Neuronal stem cell (in vitro differentiated cells): Measurements from ENCODE around the gene TMEM218.

ENCODE experiments used
- DNase-seq: peaks from one replicate; pipeline ENCODE4 v3.0.0-alpha.2; 2013; ENCODE audit warnings: low spot score
- H2AFZ ChIP-seq: one replicate; pipeline ENCODE4 v1.6.1; 2013; ENCODE audit warnings: mild to moderate bottlenecking, low read length, inconsistent platforms
- H2AK5ac ChIP-seq: 2 replicates; pipeline ENCODE4 v1.6.1; 2013; ENCODE audit warnings: low read depth, mild to moderate bottlenecking, inconsistent platforms, low read length, moderate library complexity, mixed read lengths
- H2BK120ac ChIP-seq: 2 replicates; pipeline ENCODE4 v1.6.1; 2013; ENCODE audit warnings: low read depth, mild to moderate bottlenecking, inconsistent platforms, low read length, moderate library complexity, mixed read lengths
- H2BK12ac ChIP-seq: one replicate; pipeline ENCODE4 v1.6.1; 2013; ENCODE audit warnings: low read length, inconsistent platforms
- H2BK15ac ChIP-seq: 2 replicates; pipeline ENCODE4 v1.6.1; 2013; ENCODE audit warnings: mild to moderate bottlenecking, low read length, inconsistent platforms, mixed read lengths
- H2BK5ac ChIP-seq: one replicate; pipeline ENCODE4 v1.6.1; 2013; ENCODE audit warnings: inconsistent platforms, mild to moderate bottlenecking, low read length, moderate library complexity
- H3K14ac ChIP-seq: one replicate; pipeline ENCODE4 v1.6.1; 2013; ENCODE audit warnings: low read length, inconsistent platforms
- H3K18ac ChIP-seq: 2 replicates; pipeline ENCODE4 v1.6.1; 2013; ENCODE audit warnings: low read length, inconsistent platforms
- H3K23ac ChIP-seq: 2 replicates; pipeline ENCODE4 v1.6.1; 2013; ENCODE audit warnings: low read depth, mild to moderate bottlenecking, mixed read lengths, low read length, inconsistent platforms; ENCODE audit not compliant: poor library complexity
- H3K27ac ChIP-seq: replicated peaks from 3 replicates; pipeline ENCODE4 v1.5.1; 2013; ENCODE audit warnings: low read length, inconsistent platforms
- H3K27me3 ChIP-seq, 3 experiments: 2 replicates each; pipeline ENCODE4 v1.6.1; 2013; ENCODE audit warnings: low read length in 3 of 3, mild to moderate bottlenecking in 2 of 3, inconsistent platforms in 1 of 3, low read depth in 1 of 3, mixed read lengths in 1 of 3, moderate library complexity in 1 of 3; ENCODE audit not compliant: control insufficient read depth in 3 of 3, insufficient read depth in 3 of 3
- H3K36me3 ChIP-seq, 2 donors: replicated peaks in 1 of 2; 2 replicates each; pipeline ENCODE4 v1.6.1; 2013; ENCODE audit warnings: low read length in 2 of 2; ENCODE audit not compliant: control insufficient read depth in 2 of 2, insufficient read depth in 2 of 2
- H3K4ac ChIP-seq: 2 replicates; pipeline ENCODE4 v1.6.1; 2013; ENCODE audit warnings: inconsistent platforms, mild to moderate bottlenecking, low read length, moderate library complexity
- H3K4me1 ChIP-seq, 2 donors: 1 replicate in 1 of 2; 2 replicates in 1 of 2; pipeline ENCODE4 v1.6.1; 2013; ENCODE audit warnings: low read length in 2 of 2, low read depth in 1 of 2; ENCODE audit not compliant: control insufficient read depth in 2 of 2, insufficient read depth in 1 of 2
- H3K4me2 ChIP-seq: one replicate; pipeline ENCODE4 v1.6.1; 2013; ENCODE audit warnings: mild to moderate bottlenecking, low read length, inconsistent platforms; ENCODE audit not compliant: insufficient read depth, poor library complexity, severe bottlenecking
- H3K4me3 ChIP-seq, 2 donors: 2 replicates each; pipeline ENCODE4 v1.5.1; 2013; ENCODE audit warnings: low read length in 2 of 2, mild to moderate bottlenecking in 2 of 2, inconsistent platforms in 1 of 2, moderate library complexity in 1 of 2
- H3K79me1 ChIP-seq: one replicate; pipeline ENCODE4 v1.6.1; 2013; ENCODE audit warnings: low read depth, mild to moderate bottlenecking, inconsistent platforms, low read length, moderate library complexity
- H3K9ac ChIP-seq: one replicate; pipeline ENCODE4 v1.6.1; 2013; ENCODE audit warnings: mild to moderate bottlenecking, low read depth, low read length, inconsistent platforms; ENCODE audit not compliant: poor library complexity
- H3K9me3 ChIP-seq, 2 donors: replicated peaks in 1 of 2; 2 replicates each; pipeline versions ENCODE3 to v1.6.1; 2013; ENCODE audit warnings: low read length in 2 of 2, mild to moderate bottlenecking in 2 of 2, inconsistent platforms in 1 of 2, low read depth in 1 of 2, mixed read lengths in 1 of 2, moderate library complexity in 1 of 2; ENCODE audit not compliant: control insufficient read depth in 2 of 2, insufficient read depth in 1 of 2
- H4K8ac ChIP-seq: one replicate; pipeline ENCODE4 v1.6.1; 2013; ENCODE audit warnings: low read depth, mild to moderate bottlenecking, inconsistent platforms, low read length, moderate library complexity
- H4K91ac ChIP-seq: one replicate; pipeline ENCODE4 v1.6.1; 2013; ENCODE audit warnings: low read length, low read depth, mild to moderate bottlenecking, inconsistent platforms; ENCODE audit not compliant: poor library complexity
- WGBS, 2 donors: extraction: QIAGEN DNeasy Blood & Tissue Kit; methylation state at CpG; one replicate each; pipeline ENCODE4 v1.1.7; 2013; ENCODE audit warnings: missing lambda C conversion rate in 2 of 2, mixed read lengths in 1 of 2; ENCODE audit not compliant: insufficient read length in 2 of 2, insufficient replicate concordance in 1 of 2; ENCODE audit errors: extremely low coverage in 2 of 2; 5-methylcytosine and 5-hydroxymethylcytosine counted together

The TMEM218 gene

GRCh38 chr11:125123947-125124617 is 12.7 kb upstream of the TMEM218 start:
- Histone ChIP-seq H2BK12ac (no peak overlapping the region), H3K4ac (no peak overlapping the region), H3K14ac (no peak overlapping the region), H3K9me3 (peaks cover 0 to 2% of the 10 kb centered on the region in 2 donors), H3K27me3 (peaks cover 0 to 2% (median 0%) of the 10 kb centered on the region in 3 experiments), H3K23ac (no peak overlapping the region), H3K18ac (no peak overlapping the region), H2BK5ac (no peak overlapping the region), H2BK15ac (no peak overlapping the region), H3K9ac (no peak overlapping the region), H2AK5ac (no peak overlapping the region), H3K79me1 (no peaks in the 10 kb centered on the region), H2AFZ (peak overlapping the region; percentile 71), H2BK120ac (no peak overlapping the region), H4K91ac (no peak overlapping the region), H4K8ac (no peak overlapping the region), H3K27ac (no peak overlapping the region), H3K36me3 (no peaks in the 10 kb centered on the region), H3K4me1 (peaks cover 7 to 11% of the 10 kb centered on the region in 2 donors), H3K4me2 (no peak overlapping the region), H3K4me3 (no peak overlapping the region)
- DNase-seq: no peak
- WGBS, 2 donors: no CpG with 5 or more reads among the region's 10 CpGs

- no peak overlapping the region for H3K9ac ChIP-seq
- no peak overlapping the region for H4K8ac ChIP-seq
- no peak overlapping the region for H3K27ac ChIP-seq
- H3K27me3 ChIP-seq: peaks cover 0 to 2% (median 0%) of the 10 kb centered on the region in 3 experiments
- no peak overlapping the region for H3K4me2 ChIP-seq
- peak overlapping the region; percentile 71 for H2AFZ ChIP-seq
- no peak overlapping the region for H2AK5ac ChIP-seq
- no peak for DNase-seq
- peaks cover 7 to 11% of the 10 kb centered on the region in 2 donors for H3K4me1 ChIP-seq
- H3K4me3 ChIP-seq: no peak overlapping the region
- H3K9me3 ChIP-seq: peaks cover 0 to 2% of the 10 kb centered on the region in 2 donors
- no peak overlapping the region for H4K91ac ChIP-seq
- no peak overlapping the region for H2BK12ac ChIP-seq
- no peak overlapping the region for H2BK5ac ChIP-seq
- H3K79me1 ChIP-seq: no peaks in the 10 kb centered on the region
- H3K18ac ChIP-seq: no peak overlapping the region
- no peak overlapping the region for H3K14ac ChIP-seq
- no peak overlapping the region for H3K23ac ChIP-seq
- no peak overlapping the region for H2BK15ac ChIP-seq
- no peak overlapping the region for H2BK120ac ChIP-seq
- H3K4ac ChIP-seq: no peak overlapping the region
- WGBS, 2 donors: no CpG with 5 or more reads among the region's 4 CpGs
- no peaks in the 10 kb centered on the region for H3K36me3 ChIP-seq
These were observed 11.9 kb upstream of the TMEM218 start for GRCh38 chr11:125123194-125123946.

GRCh38 chr11:125117429-125117828 is 6.0 kb upstream of the TMEM218 start:
- H2BK15ac ChIP-seq: no peak overlapping the region
- peaks cover 0 to 2% (median 0%) of the 10 kb centered on the region in 3 experiments for H3K27me3 ChIP-seq
- H2BK120ac ChIP-seq: no peak overlapping the region
- H3K27ac ChIP-seq: no peak overlapping the region
- H3K9me3 ChIP-seq: peaks cover 1 to 8% of the 10 kb centered on the region in 2 donors
- H3K4me3 ChIP-seq: no peak overlapping the region
- H3K79me1 ChIP-seq: no peaks in the 10 kb centered on the region
- H3K4me2 ChIP-seq: no peak overlapping the region
- H2AFZ ChIP-seq: no peak overlapping the region
- no peak overlapping the region for H3K9ac ChIP-seq
- peaks cover 0 to 4% of the 10 kb centered on the region in 2 donors for H3K4me1 ChIP-seq
- H3K36me3 ChIP-seq: no peaks in the 10 kb centered on the region
- H3K23ac ChIP-seq: no peak overlapping the region
- no peak overlapping the region for H3K4ac ChIP-seq
- no peak overlapping the region for H2AK5ac ChIP-seq
- H3K18ac ChIP-seq: no peak overlapping the region
- H2BK12ac ChIP-seq: no peak overlapping the region
- H4K8ac ChIP-seq: no peak overlapping the region
- WGBS, 2 donors: no CpG with 5 or more reads among the region's 4 CpGs
- DNase-seq: no peak
- H2BK5ac ChIP-seq: no peak overlapping the region
- H3K14ac ChIP-seq: no peak overlapping the region
- H4K91ac ChIP-seq: no peak overlapping the region

GRCh38 chr11:125114518-125114917 is 3.1 kb upstream of the TMEM218 start:
- Histone ChIP-seq H3K4me2 (no peak overlapping the region), H2BK5ac (no peak overlapping the region), H3K27me3 (no peaks in the 10 kb centered on the region), H4K91ac (no peak overlapping the region), H3K79me1 (peaks cover 1% of the 10 kb centered on the region), H3K9ac (no peak overlapping the region), H3K14ac (no peak overlapping the region), H2BK12ac (no peak overlapping the region), H4K8ac (no peak overlapping the region), H3K18ac (no peak overlapping the region), H2BK120ac (no peak overlapping the region), H3K4ac (no peak overlapping the region), H3K4me3 (no peak overlapping the region), H3K27ac (no peak overlapping the region), H3K23ac (no peak overlapping the region), H2AK5ac (no peak overlapping the region), H2AFZ (no peak overlapping the region), H3K4me1 (peaks cover 3 to 6% of the 10 kb centered on the region in 2 donors), H3K36me3 (no peaks in the 10 kb centered on the region), H3K9me3 (peaks cover 3 to 8% of the 10 kb centered on the region in 2 donors), H2BK15ac (no peak overlapping the region)
- DNase-seq: no peak
- no CpG with 5 or more reads among the region's 8 CpGs for WGBS, 2 donors
